HL-60 (cell line): ENCODE results near the gene LRRC15.

ENCODE experiments used
- DNase-seq, 2 experiments: peaks; one replicate each; pipeline ENCODE4 v3.0.0-alpha.2; 2010 to 2020; ENCODE audit warnings: low read depth in 1 of 2, low spot score in 1 of 2
- H3K27ac ChIP-seq: fragments of 250-450 bp; sonication (Bioruptor Pico); replicated peaks from 2 replicates; pipeline ENCODE4 v1.5.1; 2020; ENCODE audit warnings: mild to moderate bottlenecking, moderate library complexity
- H3K27me3 ChIP-seq: fragments of 250-450 bp; sonication (Bioruptor Pico); 2 replicates; pipeline ENCODE4 v1.5.1; 2021; ENCODE audit warnings: mild to moderate bottlenecking, moderate library complexity; ENCODE audit not compliant: insufficient read depth, poor library complexity, severe bottlenecking
- H3K4me3 ChIP-seq: replicated peaks from 2 replicates; pipeline ENCODE4 v1.5.1; 2011; ENCODE audit warnings: mild to moderate bottlenecking, control low read depth, low read length; ENCODE audit not compliant: insufficient read depth
- CTCF ChIP-seq: IDR thresholded peaks from one replicate; pipeline ENCODE4 v1.5.1; 2011; ENCODE audit warnings: low read length, control low read depth, inconsistent platforms; ENCODE audit not compliant: insufficient read depth
- GABPA ChIP-seq: IDR thresholded peaks from 2 replicates; pipeline ENCODE4 v1.6.1; 2012; ENCODE audit warnings: low read depth
- POLR2AphosphoS5 ChIP-seq: IDR thresholded peaks from 2 replicates; pipeline ENCODE4 v1.6.1; 2012; ENCODE audit warnings: low read depth
- REST ChIP-seq: IDR thresholded peaks from 2 replicates; pipeline ENCODE4 v1.6.1; 2012; ENCODE audit warnings: low read depth; ENCODE audit not compliant: insufficient replicate concordance
- SPI1 ChIP-seq: IDR thresholded peaks from 2 replicates; pipeline ENCODE4 v1.6.1; 2012; ENCODE audit warnings: low read depth, mild to moderate bottlenecking, borderline replicate concordance

Gene LRRC15

GRCh38 chr3:194348354-194348753 lies 21.2 kb downstream of the LRRC15 start:
- TF ChIP-seq POLR2AphosphoS5 (no peak), CTCF (no peak), GABPA (no peak), SPI1 (no peak), REST (no peak)
- Histone ChIP-seq H3K27me3 (no peaks in the 10 kb centered on the region), H3K27ac (no peak overlapping the region), H3K4me3 (no peak overlapping the region)
- DNase-seq: no peak

GRCh38 chr3:194346621-194347020 lies 22.9 kb downstream of the LRRC15 start:
- H3K27me3 ChIP-seq: no peaks in the 10 kb centered on the region
- H3K4me3 ChIP-seq: no peak overlapping the region
- H3K27ac ChIP-seq: no peak overlapping the region
- TF ChIP-seq SPI1 (no peak), REST (no peak), POLR2AphosphoS5 (no peak), CTCF (no peak), GABPA (no peak)
- no peak for DNase-seq

- no peak overlapping the region for H3K27ac ChIP-seq
- DNase-seq: no peak
- no peaks in the 10 kb centered on the region for H3K27me3 ChIP-seq
- TF ChIP-seq SPI1 (no peak), CTCF (no peak), REST (no peak), POLR2AphosphoS5 (no peak)
- no peak overlapping the region for H3K4me3 ChIP-seq
These were observed 23.5 kb downstream of the LRRC15 start for GRCh38 chr3:194346035-194346434.
